H4 (cell line): ENCODE data around the gene LIPF. TPM values are rescaled to one million over a fixed set of nuclear protein-coding genes. Genes with fewer than 3 reads are reported as not detected.
A peak's percentile ranks its signal among the peaks of the same experiment; 100 is the strongest.
"Not testable (repeated sequence)": the region's sequence is repeated elsewhere in the genome, so short reads cannot be mapped to it uniquely, and the experiment has no call there.

ENCODE experiments used
- DNase-seq: peaks from one replicate; pipeline ENCODE4 v3.0.0-alpha.2; 2015; ENCODE audit warnings: low spot score
- total RNA-seq: library from RNA; depleted of rRNA; stranded (reverse); fragments of >200 nt; shearing (Covaris generic); gene quantifications from 2 replicates; pipeline ENCODE4 v1.2.3, GENCODE V29; 2014; rRNA removed

Gene LIPF, protein sequence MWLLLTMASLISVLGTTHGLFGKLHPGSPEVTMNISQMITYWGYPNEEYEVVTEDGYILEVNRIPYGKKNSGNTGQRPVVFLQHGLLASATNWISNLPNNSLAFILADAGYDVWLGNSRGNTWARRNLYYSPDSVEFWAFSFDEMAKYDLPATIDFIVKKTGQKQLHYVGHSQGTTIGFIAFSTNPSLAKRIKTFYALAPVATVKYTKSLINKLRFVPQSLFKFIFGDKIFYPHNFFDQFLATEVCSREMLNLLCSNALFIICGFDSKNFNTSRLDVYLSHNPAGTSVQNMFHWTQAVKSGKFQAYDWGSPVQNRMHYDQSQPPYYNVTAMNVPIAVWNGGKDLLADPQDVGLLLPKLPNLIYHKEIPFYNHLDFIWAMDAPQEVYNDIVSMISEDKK
- not detected in 2 replicates for total RNA-seq

DNA sequence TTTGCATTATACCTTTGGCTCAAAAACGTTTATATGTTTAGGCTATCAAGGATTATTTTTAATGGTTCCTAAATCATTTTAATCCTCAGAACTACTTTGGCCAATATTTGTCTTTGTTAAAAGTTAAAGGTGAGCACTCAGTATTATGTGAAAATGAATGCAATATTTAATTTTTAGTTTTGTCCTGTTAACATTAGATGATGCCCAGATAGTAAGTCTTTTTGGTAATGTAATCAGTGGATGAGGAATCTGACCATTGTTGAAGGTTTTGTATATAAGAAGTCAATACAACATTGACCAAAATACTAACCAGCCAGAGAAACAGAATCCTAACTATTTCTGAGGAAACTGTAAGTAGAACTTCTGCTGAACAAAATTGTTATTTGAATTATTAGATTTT is at the start of gene LIPF:
LIPF (plus strand) TSS at position 301 of the 400 bp plus-strand sequence. CDS start 2,856 bp downstream, outside the sequence.
- no peak for DNase-seq

DNA sequence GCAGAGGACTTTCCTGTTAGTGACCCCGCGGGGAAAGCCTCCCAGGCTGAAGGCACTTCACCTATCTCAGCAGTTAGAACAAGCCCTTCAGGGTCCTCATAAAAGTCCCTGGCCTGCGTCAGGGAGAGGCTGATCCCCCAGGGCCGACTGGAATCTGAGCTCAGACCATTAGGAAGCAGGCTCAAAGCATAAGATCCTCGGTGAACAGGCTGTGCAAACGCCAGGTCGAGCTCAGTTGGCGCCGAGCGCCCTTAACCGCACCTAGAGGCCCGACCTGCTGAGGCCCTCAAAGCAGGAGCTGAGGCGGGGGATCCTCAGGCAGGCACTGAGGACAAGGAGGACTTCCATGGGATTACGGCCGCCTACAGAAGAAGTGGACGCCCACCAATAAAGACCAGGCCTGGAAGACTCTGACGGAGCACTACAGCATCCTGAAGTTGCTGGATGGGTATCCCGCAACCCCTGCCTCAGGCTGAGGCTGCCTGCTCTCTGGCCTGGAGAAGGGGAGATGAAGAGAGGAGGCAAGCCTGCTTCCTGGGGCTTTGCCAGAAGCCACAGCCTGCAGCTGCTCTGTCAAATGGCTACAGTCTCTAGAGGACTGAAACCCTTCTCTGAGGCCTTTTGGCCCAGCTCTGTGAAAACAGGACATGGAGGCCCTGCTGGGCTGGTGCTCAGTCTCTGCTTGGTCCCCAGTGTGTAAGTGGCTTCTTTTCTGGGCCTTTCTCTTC is 47.8 kb upstream of the LIPF start:
- DNase-seq = no peak

DNA sequence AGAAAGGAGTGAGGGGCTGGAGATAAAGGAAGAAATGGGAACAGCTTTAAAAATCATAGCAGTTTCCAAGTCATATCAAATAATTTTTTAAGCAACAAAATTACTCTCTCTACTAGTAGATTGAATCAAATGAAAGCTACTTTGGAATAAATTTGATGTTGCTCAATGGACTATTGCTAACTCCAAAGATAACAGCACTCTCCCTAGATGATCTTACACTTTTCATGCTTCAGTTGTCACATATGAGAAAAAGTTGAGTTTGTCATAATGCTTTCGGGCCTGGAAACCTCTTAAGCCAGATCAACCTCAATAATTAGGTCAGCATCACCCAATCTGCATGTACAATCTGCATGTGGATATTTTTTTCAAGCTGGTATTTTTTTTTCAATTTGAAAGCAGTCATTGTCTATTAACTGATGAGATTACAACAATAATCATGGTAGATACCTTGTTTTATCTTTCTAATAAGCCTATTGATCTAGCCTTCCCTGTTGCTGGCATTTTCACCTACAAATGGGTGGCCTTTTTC is 46.4 kb upstream of the LIPF start:
- DNase-seq = no peak

DNA sequence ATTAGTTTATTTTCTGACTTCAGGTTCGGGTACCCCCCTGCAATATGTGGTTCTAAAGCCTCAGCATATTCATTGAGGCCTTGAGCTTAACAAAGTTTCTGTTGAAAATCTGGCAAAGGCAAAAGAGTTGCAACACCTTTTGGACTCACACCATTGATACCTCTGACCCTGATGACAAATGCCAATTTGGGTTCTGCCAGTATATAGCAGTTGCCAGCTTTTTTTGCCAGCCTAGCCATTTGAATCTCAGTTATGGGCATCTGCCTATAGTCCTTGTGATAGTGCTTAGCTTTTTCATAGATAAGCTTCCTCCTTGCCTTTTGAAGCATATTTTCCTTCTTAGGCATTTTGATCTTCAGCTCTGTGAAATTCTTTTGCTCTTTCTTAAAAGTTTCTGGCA is 45.7 kb upstream of the LIPF start:
- no peak for DNase-seq

DNA sequence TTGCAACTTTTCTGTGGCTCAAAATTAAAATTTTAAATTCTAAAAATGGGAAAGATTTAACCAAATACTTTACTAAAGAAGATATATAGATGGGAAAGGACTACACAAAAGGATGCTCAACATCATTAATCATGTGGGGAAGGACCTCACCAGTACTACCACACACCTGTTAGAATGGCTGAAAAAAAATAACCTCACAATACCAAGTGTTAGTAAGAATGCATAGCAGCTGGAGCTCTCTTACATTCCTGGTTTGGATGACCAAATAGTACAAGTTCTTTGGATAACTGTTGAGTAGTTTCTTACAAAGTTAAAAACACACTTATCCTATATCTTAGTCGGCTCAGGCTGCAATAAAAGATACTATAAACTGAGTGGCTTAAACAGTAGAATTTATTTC is 43.8 kb upstream of the LIPF start:
- no peak for DNase-seq

DNA sequence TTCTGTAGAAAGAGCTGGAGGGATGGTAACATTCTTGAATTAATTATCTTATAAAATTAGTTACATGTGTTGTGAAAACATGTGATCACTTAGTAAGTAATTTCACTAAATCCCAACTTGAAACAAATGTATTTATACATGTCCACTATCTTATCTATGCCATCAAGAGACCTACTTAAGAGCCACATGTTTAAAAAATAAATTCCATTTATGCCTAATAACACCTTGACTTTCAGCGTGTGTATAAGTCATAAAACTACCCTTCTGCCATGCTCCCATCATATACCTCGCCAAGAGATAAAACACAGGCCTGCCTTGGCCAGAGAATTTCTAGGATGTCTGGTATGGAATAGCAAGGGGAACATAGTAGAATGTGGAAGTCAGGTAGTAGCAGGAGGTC is 40.4 kb upstream of the LIPF start:
- DNase-seq = no peak

DNA sequence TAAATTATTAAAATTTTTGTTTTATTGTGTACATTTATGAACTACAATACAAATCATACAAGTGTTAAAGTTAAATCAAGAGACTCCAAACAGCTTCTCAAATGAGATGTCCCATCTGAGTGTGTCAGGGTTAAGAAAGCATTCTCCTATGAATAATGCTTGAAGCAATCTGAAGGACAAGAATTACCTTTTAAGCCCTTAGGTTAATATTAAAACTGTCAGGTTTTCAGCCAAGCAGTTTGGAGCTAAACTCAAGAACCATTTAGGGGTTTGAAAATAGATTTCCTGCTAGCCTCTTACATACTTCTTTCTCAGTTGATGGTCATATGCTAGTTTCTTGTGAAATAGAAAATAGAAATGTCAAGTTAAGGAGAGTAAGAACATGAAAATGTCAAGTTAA is 39.4 kb upstream of the LIPF start:
- no peak for DNase-seq

DNA sequence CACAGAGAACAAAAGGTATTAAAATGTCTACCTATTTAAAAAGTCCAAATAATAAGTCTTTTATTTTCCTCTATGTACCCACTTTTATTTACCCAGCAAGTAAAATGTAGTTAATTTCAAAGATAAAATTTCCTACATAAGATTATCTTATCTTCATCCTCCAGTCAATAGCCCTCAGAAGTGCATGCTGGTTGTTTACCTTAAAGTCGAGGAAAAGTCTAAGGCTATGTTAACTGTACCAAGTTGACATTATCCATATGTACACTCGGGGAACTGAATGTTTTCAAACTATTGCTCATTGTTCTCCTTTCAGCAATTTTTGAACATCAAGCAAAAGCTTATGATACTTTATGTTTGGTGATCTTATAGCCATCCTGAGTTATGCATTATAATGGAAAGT is 24.1 kb upstream of the LIPF start:
- DNase-seq = no peak

DNA sequence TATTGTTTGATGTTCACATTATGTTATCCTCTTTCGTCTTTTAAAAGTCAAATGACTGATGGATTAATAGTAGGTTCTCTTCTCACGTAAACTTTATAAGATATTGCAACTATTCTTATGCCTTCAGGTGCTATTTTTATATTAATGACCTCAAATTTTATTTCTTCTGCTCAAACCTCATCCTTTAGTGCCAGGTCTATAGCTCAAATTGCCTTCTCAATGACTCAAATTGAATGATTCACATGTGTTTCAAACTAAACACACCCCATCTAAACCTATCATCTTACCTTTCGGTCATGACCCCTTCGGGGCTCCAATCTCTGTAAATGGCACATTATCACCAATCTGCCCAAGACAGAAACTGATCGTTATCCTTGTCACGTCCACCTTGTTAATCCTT is 22.0 kb upstream of the LIPF start:
- no peak for DNase-seq

DNA sequence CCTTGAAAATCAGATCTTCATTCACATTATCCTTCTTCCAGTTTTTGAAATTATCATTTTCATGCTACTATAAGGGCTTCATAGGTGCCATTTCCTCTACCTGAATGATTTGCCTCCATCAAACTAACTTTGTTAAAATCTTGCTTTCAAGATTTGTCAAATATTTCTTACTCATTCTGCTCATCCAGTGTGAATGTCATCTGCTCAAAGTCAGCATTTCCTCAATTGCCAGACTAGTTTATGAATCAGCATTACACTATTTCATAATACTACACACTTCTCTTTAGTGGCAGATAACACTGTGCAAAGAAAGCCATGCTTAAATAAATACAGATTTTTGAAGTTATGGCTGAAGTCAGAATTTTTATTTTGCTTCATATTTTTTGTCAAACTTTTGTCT is 21.3 kb upstream of the LIPF start:
- no peak for DNase-seq

DNA sequence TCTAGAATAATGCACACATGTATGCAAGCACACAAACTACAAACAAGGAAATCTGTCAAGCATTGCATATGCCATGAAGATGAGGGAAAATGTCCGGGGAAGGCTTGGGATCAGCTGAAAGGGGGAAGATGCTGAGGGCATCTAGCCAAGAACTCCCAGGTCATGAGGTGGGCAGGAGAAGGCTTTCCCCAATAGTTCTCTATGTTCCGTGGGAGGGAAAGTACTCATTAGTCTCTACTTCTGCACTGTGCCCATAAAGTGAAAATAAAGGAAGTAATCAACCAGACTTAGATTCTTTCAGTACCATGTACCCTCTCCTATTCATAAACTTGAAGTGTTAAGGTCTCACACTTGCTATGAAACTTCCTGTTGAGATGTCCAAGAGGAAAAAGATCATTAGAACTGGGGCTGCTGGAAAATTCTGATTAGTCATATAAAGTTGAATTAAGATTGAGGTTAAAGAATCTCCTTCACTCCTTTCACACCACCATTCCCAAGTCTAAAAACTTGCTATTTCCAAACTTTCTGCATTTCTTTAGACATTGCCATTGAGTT is 17.1 kb upstream of the LIPF start:
- no peak for DNase-seq

DNA sequence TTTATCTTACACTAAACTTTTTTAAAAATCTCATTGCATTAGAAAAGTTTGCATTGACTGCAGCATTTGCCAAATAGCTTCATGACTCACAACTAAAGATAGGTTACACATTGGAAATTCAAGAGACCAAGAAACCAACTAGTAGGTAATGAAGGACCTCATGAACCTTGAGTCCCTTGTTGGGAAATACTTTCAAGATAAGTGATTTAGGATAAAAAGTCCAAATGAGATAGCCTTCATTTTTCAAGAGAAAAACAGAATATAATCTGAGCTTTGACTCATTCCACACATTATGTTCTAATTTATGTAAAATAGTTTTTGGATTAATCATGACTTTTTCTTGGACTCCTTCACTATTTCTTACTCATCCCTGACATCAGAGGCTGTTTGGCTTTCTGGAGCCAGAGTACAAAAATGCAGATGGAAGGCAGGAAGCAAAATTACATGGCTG is 13.1 kb upstream of the LIPF start:
- DNase-seq = peak; percentile 11

DNA sequence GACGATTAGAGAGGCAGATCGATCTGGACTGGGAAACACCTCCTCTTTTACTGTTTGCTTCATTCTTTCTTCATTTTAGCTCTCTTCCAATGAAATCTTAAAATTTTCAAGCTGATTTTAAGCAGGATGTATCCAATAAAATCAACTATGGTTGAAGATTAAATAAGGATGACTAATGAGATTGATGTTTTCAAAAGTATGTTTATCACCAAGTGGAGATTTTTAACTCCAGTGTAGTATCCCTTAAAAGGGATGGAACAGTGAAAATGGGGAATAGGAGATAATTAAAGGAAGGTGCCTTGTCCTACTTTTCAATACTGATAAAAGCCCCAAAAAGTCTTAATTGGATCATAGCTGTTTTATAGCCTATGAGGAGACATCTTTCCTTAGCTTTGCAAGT is 11.6 kb upstream of the LIPF start:
- DNase-seq = no peak

DNA sequence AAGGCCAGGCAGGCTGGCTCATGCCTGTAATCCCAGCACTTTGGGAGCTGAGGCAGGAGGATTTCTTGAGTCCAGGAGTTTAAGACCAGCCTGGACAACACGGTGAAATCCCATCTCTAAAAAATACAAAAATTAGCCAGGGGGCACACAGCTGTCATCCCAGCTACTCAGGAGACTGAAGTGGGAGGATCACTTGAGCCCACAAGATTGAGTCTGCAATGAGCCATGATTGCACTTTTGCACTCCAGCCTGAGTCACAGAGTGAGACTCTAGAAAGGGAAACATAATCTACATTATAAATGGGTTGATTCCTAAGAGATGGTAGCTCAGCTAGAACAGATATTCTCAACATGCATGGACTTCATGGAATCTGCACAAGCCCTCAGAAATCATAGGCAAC is 6.3 kb upstream of the LIPF start:
- no peak for DNase-seq

DNA sequence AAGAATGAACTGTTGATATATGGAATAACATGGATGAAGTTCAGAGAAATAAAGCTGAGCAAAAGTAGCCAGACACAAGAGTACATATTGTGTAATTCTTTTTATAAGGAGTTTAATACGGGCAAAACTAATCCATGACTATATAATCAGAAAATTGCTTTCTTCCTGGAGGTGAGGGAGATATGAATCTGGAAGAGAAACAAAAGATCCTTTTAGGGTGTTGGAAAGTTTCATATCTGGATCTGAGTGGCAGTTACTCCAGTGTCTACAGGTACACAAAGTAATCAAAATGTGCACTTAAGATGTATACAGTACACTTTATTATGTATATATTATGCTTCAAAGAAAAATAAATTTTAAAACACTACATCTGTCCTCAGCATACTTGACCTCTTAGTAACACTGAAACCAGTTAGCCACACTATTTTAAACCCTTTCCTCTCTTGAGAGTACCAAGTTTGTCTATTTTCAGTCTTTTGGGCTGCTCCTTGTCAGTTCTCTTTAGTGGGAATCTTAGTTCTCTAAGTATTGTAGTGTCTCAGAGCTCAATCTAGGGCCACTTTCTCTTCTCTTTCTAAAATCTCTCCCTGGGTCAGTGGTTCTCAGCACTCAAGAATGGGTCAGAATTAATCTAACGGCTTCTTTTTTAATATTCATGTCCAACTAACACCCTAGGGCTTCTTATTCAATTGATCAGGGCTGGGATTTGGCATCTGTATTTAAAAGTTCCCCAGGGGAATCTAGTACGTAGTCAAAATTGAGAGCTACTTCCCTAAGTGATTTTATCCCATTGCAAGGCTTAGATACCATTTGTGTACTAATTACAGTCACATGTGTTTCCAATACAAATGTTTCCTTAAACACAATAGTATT is 4.3 kb upstream of the LIPF start:
- no peak for DNase-seq

DNA sequence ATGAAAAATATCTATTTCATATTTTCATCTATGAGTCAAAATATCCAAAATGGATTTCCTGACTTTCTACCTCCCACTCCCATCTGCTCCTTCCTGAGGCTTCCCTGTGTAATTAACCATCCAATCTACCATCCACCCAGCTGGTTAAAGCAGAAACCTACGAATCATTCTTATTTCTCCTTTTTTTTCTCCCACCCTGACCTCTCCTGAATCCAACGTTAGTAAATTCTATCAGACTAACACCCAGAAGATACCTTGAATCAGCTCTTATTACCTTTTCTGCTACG is 3.7 kb upstream of the LIPF start:
- DNase-seq = no peak

DNA sequence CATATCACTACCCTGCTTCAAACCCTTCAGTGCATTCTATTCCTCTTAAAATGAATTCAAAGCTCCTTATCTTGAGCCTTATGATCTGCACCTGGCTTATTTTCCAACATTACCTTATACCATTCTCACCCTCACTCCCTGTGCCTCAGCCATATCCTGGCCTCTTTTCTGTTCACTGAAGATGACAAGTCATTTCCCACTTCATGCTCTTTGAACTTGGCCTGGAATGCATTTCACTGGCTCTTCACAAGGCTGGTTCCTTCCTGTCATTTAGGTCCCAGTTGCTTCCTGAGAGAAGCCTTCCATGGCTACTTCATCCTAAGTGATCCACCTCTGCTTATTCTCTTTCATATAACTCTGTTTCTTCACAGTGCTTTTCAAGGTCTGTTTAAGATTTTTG is 3.2 kb upstream of the LIPF start:
- DNase-seq = no peak

DNA sequence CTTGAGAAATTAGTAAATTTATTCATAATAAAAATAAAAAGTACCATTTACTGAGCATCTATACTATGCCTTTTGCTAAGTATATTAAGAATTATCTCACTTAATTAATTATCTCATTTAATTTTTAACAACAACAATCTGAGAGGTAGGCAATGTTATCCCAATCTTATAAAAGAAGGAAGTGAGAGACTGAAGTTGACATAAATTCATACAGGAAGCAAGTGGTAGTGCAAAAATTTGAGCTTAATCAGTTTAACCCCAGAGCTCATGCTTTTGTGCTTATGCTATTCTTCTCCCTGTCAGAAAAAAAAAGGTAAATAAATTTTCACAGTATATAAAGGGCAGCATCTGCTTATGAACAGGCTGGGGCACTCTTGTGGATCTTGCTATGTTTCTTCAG is 2.7 kb upstream of the LIPF start:
- DNase-seq = no peak

DNA sequence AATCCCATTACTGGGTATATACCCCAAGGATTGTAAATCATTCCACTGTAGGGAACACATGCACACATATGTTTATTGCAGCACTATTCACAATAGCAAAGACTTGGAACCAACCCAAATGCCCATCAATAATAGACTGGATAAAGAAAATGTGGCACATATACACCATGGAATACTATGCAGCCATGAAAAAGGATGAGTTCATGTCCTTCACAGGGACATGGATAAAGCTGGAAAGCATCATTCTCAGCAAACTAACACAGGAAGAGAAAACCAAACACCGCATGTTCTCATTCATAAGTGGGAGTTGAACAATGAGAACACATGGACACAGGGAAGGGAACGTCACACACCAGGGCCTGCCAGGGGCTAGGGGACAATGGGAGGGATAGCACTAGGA is 1.1 kb upstream of the LIPF start:
- not testable (repeated sequence) for DNase-seq

DNA sequence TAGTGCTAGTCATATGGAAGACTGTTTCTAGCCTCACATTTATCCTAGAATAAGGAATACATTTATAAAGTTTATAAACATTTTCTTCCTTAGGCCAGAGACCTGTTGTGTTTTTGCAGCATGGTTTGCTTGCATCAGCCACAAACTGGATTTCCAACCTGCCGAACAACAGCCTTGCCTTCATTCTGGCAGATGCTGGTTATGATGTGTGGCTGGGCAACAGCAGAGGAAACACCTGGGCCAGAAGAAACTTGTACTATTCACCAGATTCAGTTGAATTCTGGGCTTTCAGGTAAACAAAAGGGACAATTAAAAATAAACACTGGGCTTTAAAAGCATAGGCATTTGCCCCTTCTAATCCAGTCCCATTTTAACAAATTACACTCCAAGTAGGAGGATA is 4.2 kb downstream of the LIPF start:
- no peak for DNase-seq

DNA sequence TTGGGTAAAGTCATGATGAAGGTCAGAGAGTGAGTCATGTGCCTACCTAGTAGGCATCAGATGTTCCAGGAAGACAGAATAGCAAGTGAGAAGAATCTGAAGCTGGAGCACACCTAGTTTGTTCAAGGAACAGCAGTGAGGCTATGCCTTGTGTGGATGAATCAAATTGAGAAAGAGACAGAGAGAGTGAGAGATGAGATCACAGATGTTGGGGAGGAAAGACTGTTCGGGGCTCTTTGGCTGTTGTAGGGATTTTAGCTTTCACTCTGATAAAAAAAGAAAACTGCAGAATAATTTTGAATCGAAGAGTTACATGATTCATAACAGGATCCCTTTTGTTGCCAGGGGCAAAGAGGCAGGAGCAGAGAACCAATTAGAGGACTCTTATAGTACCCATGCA is 6.3 kb downstream of the LIPF start:
- no peak for DNase-seq

DNA sequence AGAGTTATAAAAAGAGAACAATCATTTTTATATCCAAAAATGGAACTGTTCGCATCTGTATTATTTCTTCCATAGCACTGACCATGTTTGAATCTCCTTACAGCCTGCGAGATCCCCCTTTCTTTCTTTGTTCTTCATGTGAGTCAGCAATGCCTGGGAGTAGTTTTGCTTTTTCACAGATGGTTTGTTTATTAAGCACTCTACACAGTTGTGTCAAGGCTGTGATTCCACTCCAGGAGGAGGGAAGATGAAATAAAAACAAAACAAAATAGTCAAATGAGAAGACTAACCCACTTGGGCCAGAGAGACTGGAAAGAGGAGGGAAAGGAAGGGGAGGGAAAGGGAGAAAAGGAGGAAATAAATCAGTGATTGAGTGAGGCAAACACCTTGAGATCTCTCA is 7.8 kb downstream of the LIPF start:
- peak; percentile 63 for DNase-seq
